Measurements from ENCODE around the gene SHC3.

- TF ChIP-seq, protein P1, sequence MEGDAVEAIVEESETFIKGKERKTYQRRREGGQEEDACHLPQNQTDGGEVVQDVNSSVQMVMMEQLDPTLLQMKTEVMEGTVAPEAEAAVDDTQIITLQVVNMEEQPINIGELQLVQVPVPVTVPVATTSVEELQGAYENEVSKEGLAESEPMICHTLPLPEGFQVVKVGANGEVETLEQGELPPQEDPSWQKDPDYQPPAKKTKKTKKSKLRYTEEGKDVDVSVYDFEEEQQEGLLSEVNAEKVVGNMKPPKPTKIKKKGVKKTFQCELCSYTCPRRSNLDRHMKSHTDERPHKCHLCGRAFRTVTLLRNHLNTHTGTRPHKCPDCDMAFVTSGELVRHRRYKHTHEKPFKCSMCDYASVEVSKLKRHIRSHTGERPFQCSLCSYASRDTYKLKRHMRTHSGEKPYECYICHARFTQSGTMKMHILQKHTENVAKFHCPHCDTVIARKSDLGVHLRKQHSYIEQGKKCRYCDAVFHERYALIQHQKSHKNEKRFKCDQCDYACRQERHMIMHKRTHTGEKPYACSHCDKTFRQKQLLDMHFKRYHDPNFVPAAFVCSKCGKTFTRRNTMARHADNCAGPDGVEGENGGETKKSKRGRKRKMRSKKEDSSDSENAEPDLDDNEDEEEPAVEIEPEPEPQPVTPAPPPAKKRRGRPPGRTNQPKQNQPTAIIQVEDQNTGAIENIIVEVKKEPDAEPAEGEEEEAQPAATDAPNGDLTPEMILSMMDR (IDR thresholded peaks at IDR 0.05): no peak
- no peak for TF ChIP-seq ZFX (IDR thresholded peaks at IDR 0.05; ENCODE audit: borderline replicate concordance)
These were observed 34.8 kb upstream of the SHC3 start for GRCh38 chr9:89213396-89213880.

Measured in 22Rv1 (cell line).